HepG2 (cell line): Measurements from ENCODE around the gene SOX13. TPM values are rescaled to one million over a fixed set of nuclear protein-coding genes. Genes with fewer than 3 reads are reported as not detected.

ENCODE experiments used
- ARHGAP35 ChIP-seq: sonication (generic); formaldehyde crosslinking; IDR thresholded peaks from 2 replicates; pipeline ENCODE4 v1.9.0; 2022; ENCODE audit warnings: mild to moderate bottlenecking, inconsistent platforms, moderate library complexity, missing genetic modification reagents, borderline replicate concordance
- EP300 ChIP-seq, 3 experiments: sonication (generic) in 1 of 3; formaldehyde crosslinking in 1 of 3; IDR thresholded peaks; 2 replicates each; pipeline versions ENCODE4 v1.5.1 to v1.6.1; 2011 to 2020; ENCODE audit warnings: low read depth in 2 of 3, low read length in 2 of 3, borderline replicate concordance in 1 of 3, improper control_type of control experiment in 1 of 3, mild to moderate bottlenecking in 1 of 3, missing genetic modification reagents in 1 of 3, moderate library complexity in 1 of 3
- HOXA5 ChIP-seq: sonication (generic); formaldehyde crosslinking; IDR thresholded peaks from 2 replicates; pipeline ENCODE4 v1.4.0; 2020; ENCODE audit warnings: missing genetic modification reagents
- KLF15 ChIP-seq: sonication (generic); formaldehyde crosslinking; IDR thresholded peaks from 2 replicates; pipeline ENCODE4 v1.8.1; 2023; ENCODE audit warnings: borderline replicate concordance, mild to moderate bottlenecking, inconsistent platforms, missing genetic modification reagents, mixed read lengths
- MYC ChIP-seq: sonication (generic); formaldehyde crosslinking; IDR thresholded peaks from 2 replicates; pipeline ENCODE4 v1.9.0; 2021; ENCODE audit warnings: missing genetic modification reagents, borderline replicate concordance
- POLR2AphosphoS2 ChIP-seq: IDR thresholded peaks from 2 replicates; pipeline ENCODE4 v1.6.1; 2011; ENCODE audit warnings: low read depth, low read length, improper control_type of control experiment
- REST ChIP-seq, 2 experiments: IDR thresholded peaks; 2 replicates each; pipeline ENCODE4 v1.6.1; 2011 to 2012; ENCODE audit warnings: low read length in 2 of 2, borderline replicate concordance in 1 of 2, low read depth in 1 of 2, mild to moderate bottlenecking in 1 of 2, moderate library complexity in 1 of 2
- TARDBP ChIP-seq: sonication (generic); formaldehyde crosslinking; IDR thresholded peaks from 2 replicates; pipeline ENCODE4 v1.8.0; 2022; ENCODE audit warnings: mild to moderate bottlenecking, missing genetic modification reagents
- ZNF354B ChIP-seq: sonication (generic); formaldehyde crosslinking; IDR thresholded peaks from 2 replicates; pipeline ENCODE4 v1.8.0; 2022; ENCODE audit warnings: mild to moderate bottlenecking, missing genetic modification reagents
- ZNF577 ChIP-seq: sonication (generic); formaldehyde crosslinking; IDR thresholded peaks from 2 replicates; pipeline ENCODE4 v1.4.0; 2020; ENCODE audit warnings: mild to moderate bottlenecking, low read depth, missing genetic modification reagents, borderline replicate concordance
- ZNF703 ChIP-seq: sonication (generic); formaldehyde crosslinking; IDR thresholded peaks from 2 replicates; pipeline ENCODE4 v1.5.1; 2020; ENCODE audit warnings: missing genetic modification reagents, mild to moderate bottlenecking, moderate library complexity, borderline replicate concordance
- polyA plus RNA-seq, 8 experiments: library from polyadenylated mRNA; depleted of rRNA in 3 of 8; stranded (reverse) in 7 of 8; unstranded in 1 of 8; fragments of >200 nt; fragmentation: Illumina TruSeq in 4 of 8; extraction: Trizol in 4 of 8; gene quantifications; 2 replicates each; pipeline versions ENCODE4 v1.2.1 to v1.2.3, GENCODE V29; 2011 to 2016; ENCODE audit warnings: low read depth in 4 of 8, missing spikeins in 1 of 8, mixed read lengths in 1 of 8; ENCODE audit not compliant: insufficient read depth in 1 of 8
- total RNA-seq, 5 experiments: library from RNA; depleted of rRNA; stranded (reverse); fragments of >200 nt; fragmentation: Illumina TruSeq; extraction: Trizol; gene quantifications; 2 replicates each; pipeline ENCODE4 v1.2.3, GENCODE V29; 2016; ENCODE audit warnings: low read depth in 1 of 5
- TF ChIP-seq, protein P1 (sequence below): IDR thresholded peaks from 2 replicates; pipeline ENCODE4 v1.6.1; 2012; ENCODE audit warnings: inconsistent platforms
- TF ChIP-seq, protein P2 (sequence below): sonication (generic); formaldehyde crosslinking; IDR thresholded peaks from 2 replicates; pipeline ENCODE4 v1.5.0; 2020; ENCODE audit warnings: mild to moderate bottlenecking, missing genetic modification reagents
- TF ChIP-seq, protein P3 (sequence below): sonication (generic); formaldehyde crosslinking; IDR thresholded peaks from 2 replicates; pipeline ENCODE4 v1.9.0; 2021; ENCODE audit warnings: missing genetic modification reagents, borderline replicate concordance
- TF ChIP-seq, protein P4 (sequence below): sonication (generic); formaldehyde crosslinking; IDR thresholded peaks from 2 replicates; pipeline ENCODE4 v1.4.0; 2020; ENCODE audit warnings: low read depth, mild to moderate bottlenecking, missing genetic modification reagents

SOX13 gene
- total and polyA plus RNA-seq, 2 of the 13 experiments (the other 11 are each of a cell fraction or from before 2014, with no cell fraction given) = 13.3 to 15.8 TPM

- TF ChIP-seq ZNF703 (CRISPR knock-in tag) = no peak
- no peak for TF ChIP-seq KLF15 (CRISPR knock-in tag)
- TF ChIP-seq MYC = no peak
- no peak for TF ChIP-seq ZNF354B (CRISPR knock-in tag)
- TF ChIP-seq, protein P1, sequence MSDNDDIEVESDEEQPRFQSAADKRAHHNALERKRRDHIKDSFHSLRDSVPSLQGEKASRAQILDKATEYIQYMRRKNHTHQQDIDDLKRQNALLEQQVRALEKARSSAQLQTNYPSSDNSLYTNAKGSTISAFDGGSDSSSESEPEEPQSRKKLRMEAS = peak; percentile 46
- TF ChIP-seq TARDBP = 0 out of 2 replicates have a peak, but pooled peaks have one; percentile 37
- TF ChIP-seq HOXA5 (CRISPR knock-in tag) = no peak
- no peak for TF ChIP-seq POLR2AphosphoS2
- TF ChIP-seq, protein P2, sequence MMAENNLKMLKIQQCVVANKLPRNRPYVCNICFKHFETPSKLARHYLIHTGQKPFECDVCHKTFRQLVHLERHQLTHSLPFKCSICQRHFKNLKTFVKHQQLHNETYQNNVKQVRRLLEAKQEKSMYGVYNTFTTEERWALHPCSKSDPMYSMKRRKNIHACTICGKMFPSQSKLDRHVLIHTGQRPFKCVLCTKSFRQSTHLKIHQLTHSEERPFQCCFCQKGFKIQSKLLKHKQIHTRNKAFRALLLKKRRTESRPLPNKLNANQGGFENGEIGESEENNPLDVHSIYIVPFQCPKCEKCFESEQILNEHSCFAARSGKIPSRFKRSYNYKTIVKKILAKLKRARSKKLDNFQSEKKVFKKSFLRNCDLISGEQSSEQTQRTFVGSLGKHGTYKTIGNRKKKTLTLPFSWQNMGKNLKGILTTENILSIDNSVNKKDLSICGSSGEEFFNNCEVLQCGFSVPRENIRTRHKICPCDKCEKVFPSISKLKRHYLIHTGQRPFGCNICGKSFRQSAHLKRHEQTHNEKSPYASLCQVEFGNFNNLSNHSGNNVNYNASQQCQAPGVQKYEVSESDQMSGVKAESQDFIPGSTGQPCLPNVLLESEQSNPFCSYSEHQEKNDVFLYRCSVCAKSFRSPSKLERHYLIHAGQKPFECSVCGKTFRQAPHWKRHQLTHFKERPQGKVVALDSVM = no peak
- no peak for TF ChIP-seq ZNF577 (CRISPR knock-in tag)
- TF ChIP-seq, protein P3, sequence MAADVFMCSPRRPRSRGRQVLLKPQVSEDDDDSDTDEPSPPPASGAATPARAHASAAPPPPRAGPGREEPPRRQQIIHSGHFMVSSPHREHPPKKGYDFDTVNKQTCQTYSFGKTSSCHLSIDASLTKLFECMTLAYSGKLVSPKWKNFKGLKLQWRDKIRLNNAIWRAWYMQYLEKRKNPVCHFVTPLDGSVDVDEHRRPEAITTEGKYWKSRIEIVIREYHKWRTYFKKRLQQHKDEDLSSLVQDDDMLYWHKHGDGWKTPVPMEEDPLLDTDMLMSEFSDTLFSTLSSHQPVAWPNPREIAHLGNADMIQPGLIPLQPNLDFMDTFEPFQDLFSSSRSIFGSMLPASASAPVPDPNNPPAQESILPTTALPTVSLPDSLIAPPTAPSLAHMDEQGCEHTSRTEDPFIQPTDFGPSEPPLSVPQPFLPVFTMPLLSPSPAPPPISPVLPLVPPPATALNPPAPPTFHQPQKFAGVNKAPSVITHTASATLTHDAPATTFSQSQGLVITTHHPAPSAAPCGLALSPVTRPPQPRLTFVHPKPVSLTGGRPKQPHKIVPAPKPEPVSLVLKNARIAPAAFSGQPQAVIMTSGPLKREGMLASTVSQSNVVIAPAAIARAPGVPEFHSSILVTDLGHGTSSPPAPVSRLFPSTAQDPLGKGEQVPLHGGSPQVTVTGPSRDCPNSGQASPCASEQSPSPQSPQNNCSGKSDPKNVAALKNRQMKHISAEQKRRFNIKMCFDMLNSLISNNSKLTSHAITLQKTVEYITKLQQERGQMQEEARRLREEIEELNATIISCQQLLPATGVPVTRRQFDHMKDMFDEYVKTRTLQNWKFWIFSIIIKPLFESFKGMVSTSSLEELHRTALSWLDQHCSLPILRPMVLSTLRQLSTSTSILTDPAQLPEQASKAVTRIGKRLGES (CRISPR knock-in tag) = no peak
- TF ChIP-seq EP300 (IDR thresholded peaks at IDR 0.05; ENCODE audit: low read depth in 2 of 2, low read length in 2 of 2) = peak in 1 of 2 experiments; percentile 63; a peak in 1 of 4 replicates
- TF ChIP-seq EP300 (CRISPR knock-in tag; IDR thresholded peaks at IDR 0.05; ENCODE audit: borderline replicate concordance) = 0 out of 2 replicates have a peak, but pooled peaks have one; percentile 45
- no peak for TF ChIP-seq ARHGAP35 (CRISPR knock-in tag)
- TF ChIP-seq REST (IDR thresholded peaks at IDR 0.05; ENCODE audit: borderline replicate concordance in 1 of 2, low read depth in 1 of 2, low read length in 2 of 2) = peak in 1 of 2 experiments; percentile 83; a peak in 3 of 4 replicates
- TF ChIP-seq, protein P4, sequence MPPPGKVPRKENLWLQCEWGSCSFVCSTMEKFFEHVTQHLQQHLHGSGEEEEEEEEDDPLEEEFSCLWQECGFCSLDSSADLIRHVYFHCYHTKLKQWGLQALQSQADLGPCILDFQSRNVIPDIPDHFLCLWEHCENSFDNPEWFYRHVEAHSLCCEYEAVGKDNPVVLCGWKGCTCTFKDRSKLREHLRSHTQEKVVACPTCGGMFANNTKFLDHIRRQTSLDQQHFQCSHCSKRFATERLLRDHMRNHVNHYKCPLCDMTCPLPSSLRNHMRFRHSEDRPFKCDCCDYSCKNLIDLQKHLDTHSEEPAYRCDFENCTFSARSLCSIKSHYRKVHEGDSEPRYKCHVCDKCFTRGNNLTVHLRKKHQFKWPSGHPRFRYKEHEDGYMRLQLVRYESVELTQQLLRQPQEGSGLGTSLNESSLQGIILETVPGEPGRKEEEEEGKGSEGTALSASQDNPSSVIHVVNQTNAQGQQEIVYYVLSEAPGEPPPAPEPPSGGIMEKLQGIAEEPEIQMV (CRISPR knock-in tag) = no peak
Measured at GRCh38 chr1:204142032-204142974, 69.4 kb downstream of the SOX13 start (continued).
